Natural killer cell (primary cell): ENCODE measurements around the gene GAPT. TPM values are rescaled to one million over a fixed set of nuclear protein-coding genes. Genes with fewer than 3 reads are reported as not detected.

Source experiments
- ATAC-seq, 3 donors: fragments of 150-1000 bp in 2 of 3; fragments of 200-7000 bp in 1 of 3; cut with Tn5 transposase; 1 replicate in 1 of 3; 2 replicates in 2 of 3; pipeline ENCODE4 v1.10.0; 2021; ENCODE audit warnings: mild to moderate bottlenecking in 2 of 3, moderate library complexity in 2 of 3
- DNase-seq, 2 donors: peaks; one replicate each; pipeline versions ENCODE4 v3.0.0 to v3.0.0-alpha.2; 2013 to 2021; ENCODE audit warnings: mixed read lengths in 1 of 2
- H3K27ac ChIP-seq: one replicate; pipeline ENCODE4 v1.5.1; 2013; ENCODE audit warnings: mild to moderate bottlenecking, low read length
- H3K27me3 ChIP-seq: one replicate; pipeline ENCODE4 v1.6.1; 2013; ENCODE audit warnings: low read length; ENCODE audit not compliant: control insufficient read depth, insufficient read depth
- H3K36me3 ChIP-seq: one replicate; pipeline ENCODE4 v1.6.1; 2013; ENCODE audit warnings: low read length; ENCODE audit not compliant: control insufficient read depth, insufficient read depth
- H3K4me1 ChIP-seq: one replicate; pipeline ENCODE4 v1.6.1; 2013; ENCODE audit warnings: low read length; ENCODE audit not compliant: control insufficient read depth, insufficient read depth
- H3K4me3 ChIP-seq: one replicate; pipeline ENCODE4 v1.5.1; 2013; ENCODE audit warnings: low read length
- H3K9me3 ChIP-seq: one replicate; pipeline ENCODE4 v1.6.1; 2013; ENCODE audit warnings: low read length; ENCODE audit not compliant: control insufficient read depth, insufficient read depth
- H3K27ac Mint-ChIP-seq, 2 donors: one replicate each; pipeline ENCODE4 v1.8.0; 2022; ENCODE audit warnings: mild to moderate bottlenecking in 2 of 2, mixed read lengths in 2 of 2, moderate library complexity in 1 of 2
- H3K27me3 Mint-ChIP-seq, 2 donors: one replicate each; pipeline ENCODE4 v1.8.0; 2022; ENCODE audit warnings: low read depth in 2 of 2, mixed read lengths in 2 of 2
- H3K36me3 Mint-ChIP-seq: one replicate; pipeline ENCODE4 v1.8.0; 2022; ENCODE audit warnings: mixed read lengths
- H3K4me1 Mint-ChIP-seq, 2 donors: one replicate each; pipeline ENCODE4 v1.8.0; 2022; ENCODE audit warnings: mixed read lengths in 2 of 2
- H3K4me3 Mint-ChIP-seq: one replicate; pipeline ENCODE4 v1.8.0; 2022; ENCODE audit warnings: mild to moderate bottlenecking, moderate library complexity, mixed read lengths
- H3K9me3 Mint-ChIP-seq, 2 donors: one replicate each; pipeline ENCODE4 v1.8.0; 2022; ENCODE audit warnings: mixed read lengths in 2 of 2
- WGBS: methylation state at CpG from one replicate; pipeline ENCODE4 v1.1.7; 2013; ENCODE audit warnings: missing lambda C conversion rate; ENCODE audit not compliant: insufficient coverage; 5-methylcytosine and 5-hydroxymethylcytosine counted together
- intact Hi-C: fragments of 100-400 bp; cut with micrococcal nuclease; formaldehyde crosslinking; loops from one replicate; pipeline ENCODE4 v1.14.2; 2022
- total RNA-seq, 4 donors: library from RNA; stranded (reverse); fragments of 120-200 nt in 1 of 4; gene quantifications; one replicate each; pipeline versions ENCODE4 v1.2.3 to v1.2.4, GENCODE V29; 2013 to 2022
- TF ChIP-seq, protein P1 (sequence below): fragments of 200-600 bp; IDR thresholded peaks from one replicate; pipeline ENCODE4 v1.8.0; 2022; ENCODE audit warnings: antibody characterized with exemption

The GAPT gene
- total RNA-seq, 3 donors from 2014 or later (not counting 1 experiment from before 2014, with no cell fraction given): 1.7 to 6.1 (median 1.8) TPM

DNA sequence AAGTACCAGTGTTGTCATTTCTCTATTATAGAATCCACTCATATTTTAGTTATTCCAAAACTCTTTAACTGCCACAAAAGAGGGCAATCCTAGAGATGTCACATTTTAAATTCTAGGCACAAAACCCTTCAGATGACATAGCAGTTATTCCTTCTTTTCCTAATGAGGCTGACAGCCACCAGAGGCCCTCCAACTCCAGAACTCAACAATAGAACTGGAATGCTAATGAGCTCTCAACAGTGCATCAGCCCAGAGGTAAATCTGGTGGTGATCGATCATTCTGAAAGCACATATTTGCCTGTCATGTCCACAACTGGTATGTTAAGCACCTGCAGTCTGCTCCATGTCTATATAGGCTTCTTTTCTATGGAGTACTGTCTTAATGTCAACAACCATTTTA lies 51.5 kb downstream of the GAPT start:
- no peak overlapping the region for H3K4me3 Mint-ChIP-seq
- no peak overlapping the region for H3K27ac Mint-ChIP-seq
- peaks cover 2 to 6% of the 10 kb centered on the region in 2 donors for H3K9me3 Mint-ChIP-seq
- no peak for ATAC-seq
- Histone ChIP-seq H3K27ac (no peak overlapping the region), H3K4me3 (no peak overlapping the region), H3K4me1 (peaks cover 3% of the 10 kb centered on the region), H3K36me3 (no peaks in the 10 kb centered on the region), H3K27me3 (no peaks in the 10 kb centered on the region), H3K9me3 (no peaks in the 10 kb centered on the region)
- TF ChIP-seq, protein P1, sequence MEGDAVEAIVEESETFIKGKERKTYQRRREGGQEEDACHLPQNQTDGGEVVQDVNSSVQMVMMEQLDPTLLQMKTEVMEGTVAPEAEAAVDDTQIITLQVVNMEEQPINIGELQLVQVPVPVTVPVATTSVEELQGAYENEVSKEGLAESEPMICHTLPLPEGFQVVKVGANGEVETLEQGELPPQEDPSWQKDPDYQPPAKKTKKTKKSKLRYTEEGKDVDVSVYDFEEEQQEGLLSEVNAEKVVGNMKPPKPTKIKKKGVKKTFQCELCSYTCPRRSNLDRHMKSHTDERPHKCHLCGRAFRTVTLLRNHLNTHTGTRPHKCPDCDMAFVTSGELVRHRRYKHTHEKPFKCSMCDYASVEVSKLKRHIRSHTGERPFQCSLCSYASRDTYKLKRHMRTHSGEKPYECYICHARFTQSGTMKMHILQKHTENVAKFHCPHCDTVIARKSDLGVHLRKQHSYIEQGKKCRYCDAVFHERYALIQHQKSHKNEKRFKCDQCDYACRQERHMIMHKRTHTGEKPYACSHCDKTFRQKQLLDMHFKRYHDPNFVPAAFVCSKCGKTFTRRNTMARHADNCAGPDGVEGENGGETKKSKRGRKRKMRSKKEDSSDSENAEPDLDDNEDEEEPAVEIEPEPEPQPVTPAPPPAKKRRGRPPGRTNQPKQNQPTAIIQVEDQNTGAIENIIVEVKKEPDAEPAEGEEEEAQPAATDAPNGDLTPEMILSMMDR: no peak
- H3K4me1 Mint-ChIP-seq: peaks cover 0 to 6% of the 10 kb centered on the region in 2 donors
- no peaks in the 10 kb centered on the region for H3K27me3 Mint-ChIP-seq
- WGBS: 88% methylated on average over 1 of the region's 1 CpG
- DNase-seq: no peak
- intact Hi-C loops: no loop called here
- no peaks in the 10 kb centered on the region for H3K36me3 Mint-ChIP-seq

DNA sequence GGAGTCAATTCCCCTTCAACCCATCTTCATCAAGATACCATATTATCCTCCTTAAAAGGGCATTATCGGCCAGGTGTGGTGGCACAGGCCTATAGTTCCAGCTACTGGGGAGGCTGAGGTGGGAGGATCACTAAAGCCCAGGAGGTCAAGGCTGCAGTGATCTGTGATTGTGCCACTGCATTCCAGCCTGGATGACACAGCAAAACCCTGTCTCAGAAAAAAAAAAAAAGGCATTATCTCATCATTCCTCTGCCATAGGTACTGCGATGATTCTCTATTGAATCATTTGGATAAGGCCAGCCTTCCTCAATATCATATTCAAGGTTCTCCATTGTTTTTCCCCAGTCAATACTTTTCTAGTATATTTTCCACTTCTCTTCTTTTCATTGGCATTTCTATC lies 52.5 kb downstream of the GAPT start:
- peaks cover 3% of the 10 kb centered on the region for H3K4me1 ChIP-seq
- WGBS: 88% methylated on average over 2 of the region's 2 CpGs
- no peaks in the 10 kb centered on the region for H3K9me3 ChIP-seq
- no peaks in the 10 kb centered on the region for H3K27me3 ChIP-seq
- intact Hi-C loops: no loop called here
- H3K36me3 Mint-ChIP-seq: no peaks in the 10 kb centered on the region
- peaks cover 0 to 6% of the 10 kb centered on the region in 2 donors for H3K4me1 Mint-ChIP-seq
- H3K27ac Mint-ChIP-seq: no peak overlapping the region
- TF ChIP-seq, protein P1: no peak
- no peaks in the 10 kb centered on the region for H3K36me3 ChIP-seq
- H3K4me3 Mint-ChIP-seq: no peak overlapping the region
- H3K27ac ChIP-seq: no peak overlapping the region
- ATAC-seq: no peak
- no peaks in the 10 kb centered on the region for H3K27me3 Mint-ChIP-seq
- no peak for DNase-seq
- peaks cover 3 to 6% of the 10 kb centered on the region in 2 donors for H3K9me3 Mint-ChIP-seq
- H3K4me3 ChIP-seq: no peak overlapping the region

DNA sequence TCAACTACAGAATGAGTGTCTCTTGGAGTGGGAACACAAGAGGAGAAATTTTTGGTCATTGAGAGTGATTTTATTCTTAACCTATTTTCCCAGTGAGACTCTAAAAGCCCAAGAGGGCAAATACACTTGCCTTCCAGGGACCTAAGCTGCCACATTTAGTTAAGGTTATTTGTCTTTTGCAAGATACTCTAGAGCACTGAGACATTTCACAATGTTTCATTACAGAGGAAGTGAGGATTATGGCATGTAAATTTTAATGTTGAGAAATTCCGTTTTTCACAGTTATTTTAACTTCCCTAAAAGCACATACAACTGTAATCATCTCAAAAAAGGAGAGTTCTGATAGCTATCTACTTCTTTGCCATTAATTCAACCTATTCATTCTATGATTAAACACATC lies 53.0 kb downstream of the GAPT start:
- H3K36me3 Mint-ChIP-seq: no peaks in the 10 kb centered on the region
- intact Hi-C loops: no loop called here
- H3K27me3 ChIP-seq: no peaks in the 10 kb centered on the region
- DNase-seq (no peak), ATAC-seq (peak in 1 of 3 donors; percentile 43)
- H3K4me3 Mint-ChIP-seq: no peak overlapping the region
- H3K4me1 ChIP-seq: peaks cover 3% of the 10 kb centered on the region
- H3K36me3 ChIP-seq: no peaks in the 10 kb centered on the region
- H3K4me1 Mint-ChIP-seq: peaks cover 0 to 6% of the 10 kb centered on the region in 2 donors
- no peak overlapping the region for H3K27ac ChIP-seq
- H3K9me3 Mint-ChIP-seq: peaks cover 3 to 4% of the 10 kb centered on the region in 2 donors
- TF ChIP-seq, protein P1: no peak
- H3K27ac Mint-ChIP-seq: no peak overlapping the region
- no peaks in the 10 kb centered on the region for H3K9me3 ChIP-seq
- no CpG with 5 or more reads among the region's 1 CpG for WGBS
- no peaks in the 10 kb centered on the region for H3K27me3 Mint-ChIP-seq
- no peak overlapping the region for H3K4me3 ChIP-seq

DNA sequence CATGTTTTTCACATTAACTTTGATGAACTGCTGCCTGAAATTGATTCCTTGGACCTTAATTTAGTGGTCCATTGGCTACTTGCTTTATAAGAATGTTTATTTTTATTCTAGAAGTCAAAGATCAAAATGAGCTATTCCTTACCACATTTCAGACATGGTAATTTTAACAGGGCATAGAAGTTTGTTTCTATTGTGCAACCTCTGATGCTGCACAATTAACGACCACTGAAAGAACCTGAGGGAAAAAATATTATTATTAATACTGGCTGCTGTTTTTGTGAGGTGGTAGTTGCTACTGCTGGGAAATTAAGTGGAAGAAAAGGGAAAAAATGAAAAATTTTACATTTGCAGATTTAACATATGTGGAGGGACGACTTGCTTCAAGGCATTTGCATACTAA lies 53.7 kb downstream of the GAPT start:
- Histone ChIP-seq H3K27ac (no peak overlapping the region), H3K36me3 (no peaks in the 10 kb centered on the region), H3K4me3 (no peak overlapping the region), H3K9me3 (no peaks in the 10 kb centered on the region), H3K4me1 (peaks cover 3% of the 10 kb centered on the region), H3K27me3 (no peaks in the 10 kb centered on the region)
- no peaks in the 10 kb centered on the region for H3K27me3 Mint-ChIP-seq
- no peaks in the 10 kb centered on the region for H3K36me3 Mint-ChIP-seq
- no peak overlapping the region for H3K27ac Mint-ChIP-seq
- H3K4me3 Mint-ChIP-seq: no peak overlapping the region
- DNase-seq (no peak), ATAC-seq (no peak)
- H3K4me1 Mint-ChIP-seq: peaks cover 0 to 6% of the 10 kb centered on the region in 2 donors
- H3K9me3 Mint-ChIP-seq: peaks cover 2 to 3% of the 10 kb centered on the region in 2 donors
- 67% methylated on average over 1 of the region's 2 CpGs for WGBS
- TF ChIP-seq, protein P1: no peak
- intact Hi-C loops: no loop called here
